Tibial nerve (tissue), 4 donors: ENCODE results near the gene PEX19. TPM values are rescaled to one million over a fixed set of nuclear protein-coding genes. Genes with fewer than 3 reads are reported as not detected.

Source experiments
- DNase-seq, 2 donors: peaks; one replicate each; pipeline ENCODE4 v3.0.0-alpha.2; 2019; ENCODE audit warnings: low spot score in 2 of 2
- H3K27ac ChIP-seq, 4 donors: fragments of 200-600 bp; sonication (generic) in 3 of 4; one replicate each; pipeline ENCODE4 v1.5.1; 2017 to 2019; ENCODE audit warnings: mild to moderate bottlenecking in 1 of 4
- H3K27me3 ChIP-seq, 2 donors: fragments of 200-600 bp; sonication (generic) in 1 of 2; one replicate each; pipeline versions ENCODE4 v1.5.1 to v1.6.0; 2017 to 2019
- H3K36me3 ChIP-seq, 3 donors: fragments of 200-600 bp; sonication (generic); one replicate each; pipeline ENCODE4 v1.5.1; 2018 to 2019
- H3K4me1 ChIP-seq, 4 donors: fragments of 200-600 bp; sonication (generic) in 3 of 4; one replicate each; pipeline ENCODE4 v1.5.1; 2017 to 2019
- H3K4me3 ChIP-seq, 4 donors: fragments of 200-600 bp; sonication (generic) in 3 of 4; one replicate each; pipeline ENCODE4 v1.5.1; 2017 to 2019; ENCODE audit warnings: mild to moderate bottlenecking in 1 of 4, moderate library complexity in 1 of 4
- H3K9me3 ChIP-seq, 4 donors: fragments of 200-600 bp; sonication (generic) in 3 of 4; one replicate each; pipeline ENCODE4 v1.5.1; 2017 to 2019
- EP300 ChIP-seq, 2 donors: sonication (generic); formaldehyde crosslinking; IDR thresholded peaks; one replicate each; pipeline ENCODE4 v1.6.1; 2017; ENCODE audit warnings: antibody characterized with exemption in 2 of 2, mild to moderate bottlenecking in 1 of 2
- POLR2A ChIP-seq, 2 donors: fragments of 450-650 bp; IDR thresholded peaks; one replicate each; pipeline ENCODE4 v1.6.1; 2017; ENCODE audit warnings: antibody characterized with exemption in 2 of 2, mild to moderate bottlenecking in 2 of 2, moderate library complexity in 2 of 2
- WGBS, 2 donors: methylation state at CpG; one replicate each; pipeline ENCODE4 v1.1.5; 2018; 5-methylcytosine and 5-hydroxymethylcytosine counted together
- total RNA-seq, 4 donors: library from RNA; depleted of rRNA; stranded (reverse); fragments of >200 nt; gene quantifications; one replicate each; pipeline ENCODE4 v1.1.0, GENCODE V29; 2016
- TF ChIP-seq, protein P1 (sequence below), 5 experiments: fragments of 200-600 bp in 3 of 5; fragments of 450-650 bp in 2 of 5; sonication (generic) in 3 of 5; IDR thresholded peaks; one replicate each; pipeline ENCODE4 v1.5.1; 2016 to 2019; ENCODE audit warnings: antibody characterized with exemption in 5 of 5, mild to moderate bottlenecking in 3 of 5, moderate library complexity in 2 of 5

Gene PEX19
- total RNA-seq, 4 donors from 2014 or later, result 66.6 to 85.9 (median 71.6) TPM

DNA sequence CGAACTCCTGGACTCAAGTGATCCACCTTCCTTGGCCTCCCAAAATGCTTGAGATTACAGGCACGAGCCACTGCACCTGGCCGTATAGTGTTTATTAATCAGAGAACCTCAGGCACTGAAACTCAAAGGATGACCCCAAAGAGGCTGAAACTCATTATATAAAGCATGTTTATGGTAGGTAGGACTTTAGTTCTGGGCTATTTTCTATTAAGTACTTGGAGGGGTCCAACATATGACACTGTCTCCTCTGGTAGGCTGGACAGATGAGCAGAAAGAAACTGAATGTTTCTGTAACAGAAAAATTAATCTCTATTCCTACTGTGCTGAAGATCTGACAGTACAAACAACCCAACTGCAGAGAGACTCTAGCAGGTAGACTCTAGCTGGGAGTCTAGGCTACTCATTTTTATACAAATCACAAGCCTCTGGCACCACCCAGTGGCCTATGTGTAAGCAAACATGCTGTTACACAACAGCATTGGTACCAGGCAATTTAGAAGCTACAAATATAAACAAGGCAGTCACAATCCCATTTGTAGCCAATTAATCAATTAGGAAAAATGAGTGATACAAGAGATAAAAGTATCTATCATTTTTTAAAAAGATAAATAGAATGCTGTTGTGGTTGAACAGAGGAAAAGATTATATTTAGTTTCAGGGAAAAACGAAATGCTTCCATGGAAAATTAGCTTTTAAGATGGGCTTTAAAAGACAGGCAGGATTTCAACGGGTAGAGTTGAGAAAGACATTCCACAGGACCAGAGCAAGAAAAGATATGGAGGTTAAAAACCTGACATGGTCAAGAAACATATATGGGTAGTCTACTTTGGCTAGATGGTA, 33.0 kb downstream of the PEX19 start:
- Histone ChIP-seq H3K9me3 (no peaks in the 10 kb centered on the region), H3K4me3 (no peak overlapping the region), H3K36me3 (peaks cover 0 to 15% (median 0%) of the 10 kb centered on the region in 3 donors), H3K27ac (peak overlapping the region in 3 of 4 donors; percentile 44 to 64 (median 61)), H3K27me3 (no peaks in the 10 kb centered on the region), H3K4me1 (peaks cover 0 to 38% (median 2%) of the 10 kb centered on the region in 4 donors)
- peak; percentile 43 to 72 for DNase-seq
- 73 to 79% methylated on average over 5 of the region's 5 CpGs for WGBS, 2 donors
- TF ChIP-seq POLR2A (IDR thresholded peaks at IDR 0.05), result no peak
- TF ChIP-seq, protein P1, sequence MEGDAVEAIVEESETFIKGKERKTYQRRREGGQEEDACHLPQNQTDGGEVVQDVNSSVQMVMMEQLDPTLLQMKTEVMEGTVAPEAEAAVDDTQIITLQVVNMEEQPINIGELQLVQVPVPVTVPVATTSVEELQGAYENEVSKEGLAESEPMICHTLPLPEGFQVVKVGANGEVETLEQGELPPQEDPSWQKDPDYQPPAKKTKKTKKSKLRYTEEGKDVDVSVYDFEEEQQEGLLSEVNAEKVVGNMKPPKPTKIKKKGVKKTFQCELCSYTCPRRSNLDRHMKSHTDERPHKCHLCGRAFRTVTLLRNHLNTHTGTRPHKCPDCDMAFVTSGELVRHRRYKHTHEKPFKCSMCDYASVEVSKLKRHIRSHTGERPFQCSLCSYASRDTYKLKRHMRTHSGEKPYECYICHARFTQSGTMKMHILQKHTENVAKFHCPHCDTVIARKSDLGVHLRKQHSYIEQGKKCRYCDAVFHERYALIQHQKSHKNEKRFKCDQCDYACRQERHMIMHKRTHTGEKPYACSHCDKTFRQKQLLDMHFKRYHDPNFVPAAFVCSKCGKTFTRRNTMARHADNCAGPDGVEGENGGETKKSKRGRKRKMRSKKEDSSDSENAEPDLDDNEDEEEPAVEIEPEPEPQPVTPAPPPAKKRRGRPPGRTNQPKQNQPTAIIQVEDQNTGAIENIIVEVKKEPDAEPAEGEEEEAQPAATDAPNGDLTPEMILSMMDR (IDR thresholded peaks at IDR 0.05), result peak; percentile 45 to 88 (median 68)

DNA sequence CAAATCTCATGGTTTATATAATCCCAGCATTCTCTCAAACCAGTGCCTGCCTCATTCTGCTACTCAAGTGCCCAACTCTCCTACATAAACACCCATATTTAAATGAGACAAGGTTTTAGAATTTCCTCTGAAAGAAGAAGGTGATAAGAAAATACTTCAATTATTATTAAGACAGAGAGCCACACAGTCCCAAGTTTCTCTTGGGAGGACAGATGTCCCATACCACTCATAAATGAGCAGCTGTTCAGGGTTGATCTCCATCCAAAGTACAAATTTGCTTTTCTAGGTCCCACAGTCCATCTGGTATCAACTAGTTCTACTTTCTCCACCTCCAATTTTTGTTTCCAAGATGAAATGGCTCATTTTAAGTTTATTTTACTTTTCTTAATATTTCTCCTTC, 33.9 kb downstream of the PEX19 start:
- Histone ChIP-seq H3K4me3 (no peak overlapping the region), H3K36me3 (peaks cover 0 to 15% (median 0%) of the 10 kb centered on the region in 3 donors), H3K27ac (peak overlapping the region in 3 of 4 donors; percentile 1 to 61 (median 43)), H3K27me3 (no peaks in the 10 kb centered on the region), H3K9me3 (no peaks in the 10 kb centered on the region), H3K4me1 (peaks cover 0 to 38% (median 0%) of the 10 kb centered on the region in 4 donors)
- DNase-seq, result no peak
- TF ChIP-seq EP300 (IDR thresholded peaks at IDR 0.05) (no peak), POLR2A (IDR thresholded peaks at IDR 0.05) (no peak)
- TF ChIP-seq, protein P1 (IDR thresholded peaks at IDR 0.05), result no peak

DNA sequence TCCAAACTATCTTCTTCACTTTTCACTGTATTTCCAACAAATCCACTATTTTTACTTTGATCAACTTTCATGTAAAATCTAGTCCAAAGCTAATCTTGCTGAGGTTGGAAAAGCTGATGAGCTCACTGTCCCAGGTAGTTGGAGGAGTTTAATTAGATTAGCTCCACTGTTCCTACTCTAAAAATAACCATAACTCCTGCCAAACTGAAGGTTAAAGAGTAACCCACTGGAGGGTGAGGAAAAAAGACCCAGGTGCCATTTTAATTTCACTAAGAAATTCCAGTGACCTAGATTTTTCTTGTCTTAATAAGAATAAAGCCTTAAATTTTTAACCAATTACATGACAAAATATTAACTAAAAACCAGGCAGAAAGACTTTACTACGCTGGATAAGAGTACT, 37.9 kb downstream of the PEX19 start:
- H3K9me3 ChIP-seq, result no peaks in the 10 kb centered on the region
- H3K4me3 ChIP-seq, result no peak overlapping the region
- peaks cover 0 to 61% (median 0%) of the 10 kb centered on the region in 4 donors for H3K4me1 ChIP-seq
- WGBS, 2 donors, result 85 to 93% methylated on average over 1 of the region's 1 CpG
- TF ChIP-seq EP300 (IDR thresholded peaks at IDR 0.05), result no peak
- no peak for DNase-seq
- H3K27ac ChIP-seq, result peak overlapping the region in 1 of 4 donors; percentile 8
- no peaks in the 10 kb centered on the region for H3K27me3 ChIP-seq
- peaks cover 0 to 17% (median 0%) of the 10 kb centered on the region in 3 donors for H3K36me3 ChIP-seq

DNA sequence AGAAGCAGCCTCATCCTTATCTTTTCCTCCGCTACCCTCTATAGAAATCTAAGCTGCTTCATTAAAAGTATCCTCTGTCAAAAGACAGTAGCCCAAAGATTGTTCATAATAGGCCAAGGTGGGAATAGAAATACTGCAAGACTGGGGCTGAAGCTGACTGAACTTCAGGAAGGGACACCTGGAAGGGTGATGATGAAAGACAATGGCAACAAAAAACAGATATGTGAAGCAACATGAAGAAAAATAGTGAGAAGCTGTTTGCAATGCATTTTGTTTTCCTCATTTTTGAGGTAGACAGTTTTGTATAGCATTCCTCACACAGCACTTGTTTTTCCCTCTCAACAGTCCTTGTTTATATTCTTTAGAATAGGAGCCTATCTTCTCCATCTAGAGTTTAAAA, 39.5 kb downstream of the PEX19 start:
- peaks cover 0 to 49% (median 0%) of the 10 kb centered on the region in 4 donors for H3K4me1 ChIP-seq
- no peaks in the 10 kb centered on the region for H3K27me3 ChIP-seq
- peaks cover 0 to 34% (median 0%) of the 10 kb centered on the region in 3 donors for H3K36me3 ChIP-seq
- TF ChIP-seq POLR2A (IDR thresholded peaks at IDR 0.05), result no peak
- TF ChIP-seq, protein P1 (IDR thresholded peaks at IDR 0.05), result no peak
- no peak for TF ChIP-seq EP300 (IDR thresholded peaks at IDR 0.05)
- 67 to 89% methylated on average over 1 of the region's 1 CpG for WGBS, 2 donors
- H3K27ac ChIP-seq, result no peak overlapping the region
- no peaks in the 10 kb centered on the region for H3K9me3 ChIP-seq
- no peak for DNase-seq
- no peak overlapping the region for H3K4me3 ChIP-seq

DNA sequence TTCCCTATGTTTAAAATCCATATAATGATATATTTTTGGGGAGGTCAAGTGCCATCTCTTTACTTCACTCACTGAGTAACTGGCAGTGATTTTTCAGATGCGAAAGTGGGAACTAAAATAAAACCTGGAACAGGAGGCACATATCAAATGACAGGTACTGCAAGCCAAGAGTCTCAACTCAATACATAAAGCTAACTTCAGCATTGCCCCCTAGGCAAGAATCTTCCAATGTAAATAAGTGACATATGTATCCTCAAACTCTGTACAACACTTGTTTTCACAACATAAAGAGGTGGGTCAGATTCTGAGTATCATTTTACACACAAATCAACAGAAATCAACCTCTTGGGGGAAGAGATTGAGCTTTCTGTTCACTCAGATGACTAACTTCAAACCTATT, 40.7 kb downstream of the PEX19 start:
- no peaks in the 10 kb centered on the region for H3K27me3 ChIP-seq
- H3K9me3 ChIP-seq, result no peaks in the 10 kb centered on the region
- H3K4me1 ChIP-seq, result peaks cover 0 to 49% (median 0%) of the 10 kb centered on the region in 4 donors
- H3K27ac ChIP-seq, result no peak overlapping the region
- no peak for DNase-seq
- no peak overlapping the region for H3K4me3 ChIP-seq
- TF ChIP-seq, protein P1 (IDR thresholded peaks at IDR 0.05), result no peak
- TF ChIP-seq EP300 (IDR thresholded peaks at IDR 0.05) (no peak), POLR2A (IDR thresholded peaks at IDR 0.05) (no peak)
- WGBS, 2 donors, result 86 to 90% methylated on average over 1 of the region's 1 CpG
- peaks cover 0 to 46% (median 10%) of the 10 kb centered on the region in 3 donors for H3K36me3 ChIP-seq
